Suppressor macrophage (primary cell): Measurements from ENCODE around the gene SKIC3.

ENCODE experiments used
- DNase-seq, 4 experiments: peaks; one replicate each; pipeline ENCODE4 v3.0.0-alpha.2; 2020 to 2022
- total RNA-seq, 17 experiments: gene quantifications; one replicate each; lab custom pipeline; 2026; ENCODE audit warnings: mixed read lengths in 6 of 17, inconsistent platforms in 3 of 17; lab: John Stamatoyannopoulos, UW

The SKIC3 gene
- 95.7 to 309 (median 182) reads per million in 17 experiments for total RNA-seq

GRCh38 chr5:95554647-95555548, at the start of gene SKIC3, which contains the start of gene ARSK:
TSS of gene SKIC3 (minus strand) at chr5:95554977. CDS start at chr5:95547150, 7,827 bp downstream.
TSS of gene ARSK (plus strand) at chr5:95555101. CDS start at chr5:95555279, 178 bp downstream.
- DNase-seq: peak; percentile 96 to 99 (median 98)

DNA sequence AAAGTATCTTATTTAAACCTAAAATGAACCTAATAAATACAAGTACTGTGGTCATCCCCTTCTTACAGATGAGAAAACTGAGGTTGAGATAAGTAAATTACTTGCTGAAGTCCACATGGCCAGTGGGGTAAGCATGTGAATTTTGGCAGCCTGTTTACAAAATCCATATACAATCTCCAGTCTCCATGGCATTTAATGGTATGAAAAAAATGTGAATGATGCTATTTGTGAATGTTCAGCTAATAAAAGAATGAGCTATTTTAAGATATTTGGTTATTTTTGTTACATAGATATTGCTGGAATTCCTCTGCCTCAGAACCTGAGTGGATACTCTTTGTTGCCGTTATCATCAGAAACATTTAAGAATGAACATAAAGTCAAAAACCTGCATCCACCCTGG, 45.8 kb upstream of the SKIC3 start:
- no peak for DNase-seq

DNA sequence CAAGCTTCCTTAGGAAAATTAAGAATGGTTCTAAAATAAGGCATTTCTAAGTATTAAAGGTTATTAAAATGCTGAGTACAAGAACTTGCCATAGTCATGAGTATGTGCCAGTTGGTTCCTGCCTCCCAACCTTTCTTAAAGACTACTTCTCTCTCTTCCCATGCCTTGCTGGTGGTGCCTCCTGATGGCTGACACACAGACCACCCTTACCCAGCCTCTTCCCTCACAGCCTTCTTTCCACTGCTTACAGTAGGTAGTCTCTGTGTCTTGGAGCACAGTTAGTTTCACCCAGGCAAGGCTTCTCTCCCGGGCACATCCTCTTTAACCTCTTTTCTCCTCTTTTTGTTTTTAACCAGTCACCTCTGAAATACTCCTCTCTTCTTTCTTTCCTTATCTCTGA, 44.5 kb upstream of the SKIC3 start:
- DNase-seq: no peak

GRCh38 chr5:95595289-95595931, 40.6 kb upstream of the SKIC3 start:
- DNase-seq: no peak

- DNase-seq: no peak
Observed at GRCh38 chr5:95591490-95591901, 36.7 kb upstream of the SKIC3 start.

DNA sequence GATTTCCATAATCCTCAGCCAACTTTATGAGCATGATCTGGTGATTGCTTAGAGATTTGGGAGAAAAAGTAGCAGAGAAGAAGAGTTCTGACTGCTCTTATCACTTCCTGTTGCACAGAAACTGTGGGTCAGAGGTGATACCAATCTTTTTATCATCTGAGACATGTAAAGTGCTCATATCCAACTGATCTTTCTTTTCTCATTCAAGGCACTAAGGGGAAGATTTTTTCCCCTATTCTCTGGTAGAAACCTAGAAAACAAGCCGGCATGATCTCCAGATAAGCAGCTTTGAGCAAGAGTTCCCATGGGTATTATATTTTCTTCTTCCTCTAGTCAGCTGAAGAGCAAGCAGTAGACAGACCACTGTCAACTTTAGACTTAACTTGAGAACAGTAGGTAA, 36.1 kb upstream of the SKIC3 start:
- DNase-seq: no peak

DNA sequence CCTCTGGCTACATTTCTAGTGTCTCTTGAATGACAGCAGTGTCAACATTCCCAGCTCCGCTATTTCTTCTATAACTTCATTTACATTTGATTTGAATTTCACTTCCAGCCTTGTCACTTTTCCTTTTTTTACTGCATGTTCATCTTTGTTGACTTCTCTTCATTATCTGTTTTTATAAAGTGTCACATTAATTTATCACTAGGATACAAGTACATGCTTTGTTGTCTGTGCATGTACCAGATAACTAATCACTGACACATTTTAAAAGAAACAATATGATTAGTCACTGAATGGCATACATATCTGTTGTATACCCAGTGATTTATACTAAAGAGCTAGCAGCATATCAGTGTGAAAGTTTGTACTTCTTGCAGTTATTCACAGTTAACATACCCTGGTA, 29.2 kb upstream of the SKIC3 start:
- no peak for DNase-seq

DNA sequence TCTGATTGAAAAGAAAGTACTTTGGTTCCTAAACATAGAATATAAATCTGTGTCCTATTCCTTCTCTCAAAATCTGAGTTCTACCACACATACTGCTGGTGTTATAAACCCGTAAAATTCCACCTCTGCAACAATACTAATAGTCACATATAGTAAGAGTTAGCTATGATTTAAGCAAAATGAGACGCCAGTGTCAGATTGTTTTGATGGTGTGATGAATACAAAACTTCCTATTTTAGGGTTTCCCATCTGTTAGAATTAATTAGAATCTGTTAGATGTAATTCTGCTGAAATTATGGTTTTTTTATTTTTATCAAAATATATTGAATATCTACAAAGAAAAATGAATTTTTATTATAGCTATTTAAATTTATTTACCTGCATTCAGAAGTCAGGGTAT, 26.8 kb upstream of the SKIC3 start:
- no peak for DNase-seq

DNA sequence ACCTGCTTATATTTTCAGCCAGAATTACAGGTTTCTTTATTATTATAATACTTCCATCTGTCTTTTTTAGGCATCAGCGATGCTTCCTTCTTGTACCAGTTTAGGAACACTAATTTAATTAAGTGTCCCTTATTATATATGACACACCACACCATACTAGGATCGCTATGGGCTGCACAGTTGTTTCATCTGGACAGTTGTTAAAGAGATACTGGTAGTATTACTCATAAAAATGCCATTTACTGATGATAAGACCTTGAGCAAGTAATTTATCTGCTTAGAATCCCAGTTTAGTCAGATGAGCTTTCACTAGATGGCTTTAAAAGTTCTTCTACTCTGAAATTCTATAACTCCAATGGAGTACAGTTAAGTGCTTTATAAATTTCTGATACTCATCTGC, 17.2 kb upstream of the SKIC3 start:
- DNase-seq: no peak

GRCh38 chr5:95565280-95565920, 10.6 kb upstream of the SKIC3 start:
- no peak for DNase-seq

DNA sequence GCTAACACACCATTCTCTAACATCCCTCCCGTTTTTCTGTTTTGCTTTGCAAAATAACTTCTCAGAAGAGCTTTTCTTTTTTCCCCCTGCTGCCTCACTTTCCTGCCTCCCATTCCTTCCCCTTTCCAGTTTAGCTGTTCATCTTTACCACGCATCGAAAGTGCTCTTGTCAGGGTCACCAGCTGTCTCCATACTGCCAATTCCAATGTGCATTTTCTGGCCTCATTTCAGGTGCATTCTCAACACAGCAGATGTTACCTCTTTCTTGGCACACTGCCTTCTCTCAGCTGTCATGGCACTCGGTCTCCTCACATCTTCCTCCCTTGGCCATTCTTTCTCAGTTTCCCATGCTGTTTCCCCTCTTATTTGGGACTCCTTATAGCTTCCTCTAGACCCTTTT, 9.7 kb upstream of the SKIC3 start:
- DNase-seq: no peak

DNA sequence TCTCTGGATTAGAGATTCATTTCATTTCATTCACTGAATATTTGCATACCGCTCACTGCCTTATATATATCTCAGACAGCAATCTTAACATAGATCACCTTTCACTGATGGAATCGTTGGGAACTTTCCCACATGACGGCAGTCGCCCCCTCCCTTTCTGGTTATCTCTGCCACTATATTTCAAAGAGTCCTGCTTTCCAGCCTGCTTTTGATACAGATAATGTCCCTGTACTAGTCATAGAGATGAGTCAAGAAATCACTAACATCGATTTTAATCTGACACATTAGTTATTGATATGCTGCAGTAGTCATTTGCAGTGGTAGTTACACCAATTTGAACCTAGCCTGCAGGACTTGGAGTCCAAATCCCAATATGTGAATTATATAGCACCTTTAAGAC, 8.6 kb upstream of the SKIC3 start:
- DNase-seq: no peak

- DNase-seq: no peak
Observed at GRCh38 chr5:95562282-95562681, 7.5 kb upstream of the SKIC3 start.

DNA sequence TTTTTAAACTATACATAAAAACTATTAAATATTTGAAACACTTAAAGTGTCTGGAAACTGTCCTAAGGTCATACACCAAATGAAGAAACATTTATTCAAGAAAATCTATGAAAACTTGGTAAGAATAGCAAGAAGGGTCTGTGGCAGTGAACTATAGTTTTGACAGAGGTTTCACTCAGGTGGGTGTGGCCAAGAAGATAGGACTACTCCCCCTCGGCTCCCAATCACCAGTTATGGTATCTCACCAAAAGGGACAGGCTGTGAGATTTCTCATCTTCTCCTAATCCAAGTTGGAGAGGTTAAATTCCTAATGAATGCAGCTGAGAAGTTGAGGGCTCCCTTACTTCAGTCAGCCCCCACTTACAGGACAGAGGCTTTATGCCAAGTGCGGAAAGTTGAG, 3.1 kb upstream of the SKIC3 start:
- DNase-seq: no peak

GRCh38 chr5:95555553-95555952, 776 bp upstream of the SKIC3 start:
- DNase-seq: no peak

DNA sequence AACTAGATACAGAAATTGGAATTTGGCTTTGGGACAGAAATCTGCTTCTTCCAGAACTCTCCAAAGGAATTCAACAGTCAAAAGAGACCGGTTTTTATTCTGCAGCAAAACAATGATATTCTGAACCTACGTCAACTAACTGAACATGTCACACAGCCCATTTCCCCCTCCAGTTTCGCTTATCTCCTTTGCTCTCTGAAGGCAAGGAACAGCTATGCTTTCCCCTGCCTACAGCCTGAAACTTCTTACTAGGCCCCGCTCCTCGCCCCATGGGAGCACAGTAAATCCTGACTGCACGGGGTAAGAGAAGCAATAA, 488 bp downstream of the SKIC3 start:
- DNase-seq: no peak

DNA sequence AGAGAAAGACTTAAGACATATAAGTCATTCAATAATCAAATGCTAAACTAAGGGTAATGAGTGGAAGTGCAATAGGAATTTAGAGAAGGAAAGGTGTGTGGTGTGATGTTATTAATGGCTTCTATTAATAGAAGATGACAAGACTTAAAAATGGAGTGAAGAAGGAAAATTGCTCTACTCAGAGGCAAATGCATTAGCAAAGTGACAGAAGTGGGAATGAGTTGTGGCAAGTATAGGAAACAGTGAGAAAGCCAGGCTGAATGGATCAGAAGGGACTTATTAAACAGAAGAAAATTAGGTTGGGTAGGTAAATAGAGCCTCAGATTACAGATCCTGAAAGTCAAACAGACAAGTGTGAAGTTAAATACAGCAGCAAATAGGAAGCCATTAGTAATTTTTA, 5.7 kb downstream of the SKIC3 start:
- no peak for DNase-seq

- no peak for DNase-seq
Observed at GRCh38 chr5:95543017-95543705, 11.6 kb downstream of the SKIC3 start.

GRCh38 chr5:95537501-95537900, 17.3 kb downstream of the SKIC3 start:
- no peak for DNase-seq

- DNase-seq: no peak
Observed at GRCh38 chr5:95533761-95534160, 21.0 kb downstream of the SKIC3 start.

DNA sequence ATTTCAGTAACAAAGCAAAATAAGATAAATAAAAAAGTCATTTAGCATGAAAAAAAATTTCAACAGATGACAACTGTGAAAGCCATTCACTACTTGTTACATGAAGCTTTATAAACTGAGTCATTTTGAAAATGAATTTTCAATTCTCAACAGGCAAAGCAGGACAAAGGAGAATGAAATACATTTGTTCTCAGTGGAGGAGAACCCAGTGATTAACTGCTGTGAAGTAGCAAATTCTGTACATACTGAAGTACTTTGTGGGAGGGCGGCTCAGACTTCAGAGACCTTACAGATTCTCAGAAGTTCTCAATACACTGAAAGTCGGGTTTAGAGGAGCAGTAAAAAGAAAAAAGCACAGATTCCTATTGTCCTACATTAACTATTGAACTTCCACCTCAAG, 21.7 kb downstream of the SKIC3 start:
- no peak for DNase-seq

DNA sequence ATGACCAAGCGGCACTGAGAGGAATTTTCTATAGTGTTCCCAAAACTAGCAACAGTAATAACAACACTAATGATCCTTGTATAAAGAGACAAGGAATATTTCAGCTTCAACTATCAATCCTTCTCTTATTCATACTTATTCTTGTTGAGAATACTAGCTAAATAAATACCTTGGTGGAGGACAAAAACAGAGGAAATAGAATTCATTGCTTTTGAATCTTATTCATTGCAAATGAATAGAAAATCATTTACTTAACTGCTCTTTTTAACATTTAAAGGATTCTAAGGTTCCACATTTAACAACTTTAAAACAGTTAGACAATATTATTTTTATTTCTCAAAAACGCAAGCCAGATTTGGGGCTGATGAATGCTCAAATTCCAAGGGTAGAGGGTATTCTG, 22.4 kb downstream of the SKIC3 start:
- DNase-seq: no peak

DNA sequence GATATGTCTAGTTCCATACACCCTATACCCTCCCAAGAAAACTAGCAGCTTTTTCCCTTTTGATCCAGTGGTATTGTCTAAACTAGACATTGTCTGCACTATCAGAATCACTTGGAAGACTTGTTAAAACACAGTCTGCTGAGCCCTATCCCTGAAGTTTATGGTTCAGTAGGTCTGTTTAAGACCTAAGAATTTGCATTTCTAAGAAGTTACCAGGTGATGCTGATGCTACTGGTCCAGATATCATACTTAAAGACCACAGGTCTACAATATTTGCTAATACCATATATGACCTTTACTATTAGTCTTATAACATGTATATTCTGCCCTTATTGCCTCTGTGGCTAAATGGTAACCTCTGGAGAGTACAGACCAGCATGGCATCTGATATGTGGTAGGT, 23.3 kb downstream of the SKIC3 start:
- DNase-seq: no peak
